Stomach (tissue), 4 donors: ENCODE data around the gene PKLR.

ENCODE experiments used
- CTCF ChIP-seq, 7 experiments: fragments of 450-650 bp in 4 of 7; fragments of 200-600 bp in 3 of 7; sonication (generic) in 3 of 7; IDR thresholded peaks; one replicate each; pipeline ENCODE4 v1.5.1; 2016 to 2019; ENCODE audit warnings: antibody characterized with exemption in 7 of 7, control low read depth in 2 of 7, mild to moderate bottlenecking in 1 of 7
- POLR2A ChIP-seq, 4 donors: fragments of 450-650 bp; IDR thresholded peaks; one replicate each; pipeline ENCODE4 v1.6.1; 2016; ENCODE audit warnings: antibody characterized with exemption in 4 of 4, control low read depth in 2 of 4, mild to moderate bottlenecking in 1 of 4, moderate library complexity in 1 of 4
- POLR2AphosphoS5 ChIP-seq, 3 donors: sonication (generic); formaldehyde crosslinking; IDR thresholded peaks; one replicate each; pipeline ENCODE4 v1.6.1; 2016; ENCODE audit warnings: antibody characterized with exemption in 3 of 3

- TF ChIP-seq CTCF (IDR thresholded peaks at IDR 0.05) = no peak
- no peak for TF ChIP-seq POLR2A (IDR thresholded peaks at IDR 0.05)
- no peak for TF ChIP-seq POLR2AphosphoS5 (IDR thresholded peaks at IDR 0.05)
These were observed 21.3 kb upstream of the PKLR start for GRCh38 chr1:155322571-155322952.
